Activated T-cell treated with anti-CD3 and anti-CD28 coated beads, Interleukin-2, amount 50 U/mL, for 4 hours (primary cell): ENCODE results near the gene RALGPS1. TPM values are rescaled to one million over a fixed set of nuclear protein-coding genes. Genes with fewer than 3 reads are reported as not detected.

Experiments
- ATAC-seq, 2 donors: fragments of 200-7000 bp; cut with Tn5 transposase; one replicate each; pipeline ENCODE4 v1.10.0; 2021
- DNase-seq: peaks from one replicate; pipeline ENCODE4 v3.0.0-alpha.2; 2020
- H3K27me3 Mint-ChIP-seq: one replicate; pipeline ENCODE4 v1.8.0; 2021; ENCODE audit warnings: low read depth, mixed read lengths
- H3K36me3 Mint-ChIP-seq: one replicate; pipeline ENCODE4 v1.8.0; 2022; ENCODE audit warnings: mixed read lengths; ENCODE audit not compliant: insufficient read depth
- H3K4me1 Mint-ChIP-seq: one replicate; pipeline ENCODE4 v1.8.0; 2021; ENCODE audit warnings: low read depth, mixed read lengths
- H3K4me3 Mint-ChIP-seq: one replicate; pipeline ENCODE4 v1.8.0; 2021; ENCODE audit warnings: mild to moderate bottlenecking, moderate library complexity, mixed read lengths
- H3K9me3 Mint-ChIP-seq: one replicate; pipeline ENCODE4 v1.8.0; 2021; ENCODE audit warnings: mixed read lengths
- total RNA-seq, 3 donors: library from RNA; stranded (reverse); gene quantifications; one replicate each; pipeline ENCODE4 v1.2.1, GENCODE V29; 2021

RALGPS1 gene
- total RNA-seq, 3 donors from 2014 or later: 0.51 to 1.2 (median 1.1) TPM

DNA sequence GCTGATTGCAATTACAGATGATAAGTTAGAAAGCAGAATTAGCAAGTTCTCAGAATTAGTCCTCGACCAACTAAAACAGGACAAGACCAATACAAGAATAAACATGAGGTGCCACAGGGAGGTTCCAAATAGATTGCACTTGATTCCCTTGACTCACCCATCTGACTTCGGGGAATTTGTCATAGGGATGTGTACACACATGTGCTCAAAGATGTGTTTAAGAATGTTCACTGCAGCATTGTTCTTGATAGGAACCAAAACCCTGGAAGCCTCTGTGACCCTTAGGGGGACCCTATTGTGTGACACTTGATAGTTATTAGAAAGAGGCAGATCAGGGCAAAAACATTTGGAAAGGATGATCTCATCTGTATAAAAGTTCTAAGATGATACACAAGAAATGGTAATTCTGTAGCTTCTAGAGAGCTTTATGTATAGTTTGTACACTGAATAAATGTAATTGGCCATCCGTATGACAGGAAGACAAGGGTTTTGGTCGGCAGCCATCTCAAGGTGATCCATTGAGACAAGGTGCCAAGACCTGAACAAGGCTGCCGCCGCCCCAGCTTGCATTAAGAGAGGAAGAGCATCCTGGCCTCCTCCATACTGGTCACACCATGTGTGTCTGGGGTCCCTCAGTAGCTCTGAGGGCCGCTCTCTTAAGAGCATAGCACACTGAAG lies 301.8 kb downstream of the RALGPS1 start:
- H3K9me3 Mint-ChIP-seq: no peaks in the 10 kb centered on the region
- no peak overlapping the region for H3K4me3 Mint-ChIP-seq
- peaks cover 4% of the 10 kb centered on the region for H3K4me1 Mint-ChIP-seq
- ATAC-seq: no peak
- peaks cover 3% of the 10 kb centered on the region for H3K27me3 Mint-ChIP-seq
- no peak for DNase-seq
- H3K36me3 Mint-ChIP-seq: no peaks in the 10 kb centered on the region

DNA sequence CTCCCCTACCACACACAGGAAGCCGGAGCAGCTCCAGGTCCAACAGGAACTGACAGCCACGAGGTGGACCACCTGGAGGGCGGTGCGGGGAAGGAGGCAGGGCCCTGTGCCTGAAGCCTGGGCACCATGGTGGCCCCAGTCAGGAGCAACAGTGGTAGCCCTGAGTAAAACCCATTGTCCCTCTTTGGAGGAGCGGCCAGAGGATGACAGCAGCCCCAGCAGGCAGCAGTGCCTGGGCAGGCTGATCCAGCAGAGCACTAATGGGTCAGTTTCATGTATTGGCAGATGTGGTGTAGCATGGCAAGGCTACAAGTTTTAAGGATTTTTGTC lies 302.3 kb downstream of the RALGPS1 start:
- Mint-ChIP-seq H3K27me3 (peaks cover 3% of the 10 kb centered on the region), H3K4me3 (no peak overlapping the region), H3K9me3 (no peaks in the 10 kb centered on the region), H3K36me3 (no peaks in the 10 kb centered on the region), H3K4me1 (peaks cover 9% of the 10 kb centered on the region)
- ATAC-seq: no peak
- no peak for DNase-seq

DNA sequence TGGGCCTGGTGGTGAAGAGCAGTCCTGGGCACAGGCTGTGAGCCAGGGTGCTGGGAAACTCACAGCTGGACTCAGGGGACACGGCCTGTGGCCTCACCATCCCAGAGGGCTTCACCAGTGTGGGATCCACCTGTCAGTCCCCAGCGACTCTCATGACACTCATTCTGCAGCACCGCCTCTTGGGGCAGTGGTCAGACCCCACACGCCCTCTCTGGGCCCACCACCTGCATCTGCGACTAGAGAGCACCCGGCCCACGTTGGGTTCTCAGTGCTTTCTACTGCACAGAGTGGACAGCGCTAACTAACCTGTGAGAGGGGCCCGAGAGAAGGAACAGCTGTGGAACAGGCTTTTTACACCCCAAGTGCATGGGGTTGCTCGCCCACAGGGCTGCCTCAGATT lies 304.2 kb downstream of the RALGPS1 start:
- DNase-seq (no peak), ATAC-seq (no peak)
- H3K27me3 Mint-ChIP-seq: peaks cover 3% of the 10 kb centered on the region
- H3K36me3 Mint-ChIP-seq: no peaks in the 10 kb centered on the region
- no peaks in the 10 kb centered on the region for H3K9me3 Mint-ChIP-seq
- peaks cover 19% of the 10 kb centered on the region for H3K4me1 Mint-ChIP-seq
- no peak overlapping the region for H3K4me3 Mint-ChIP-seq

DNA sequence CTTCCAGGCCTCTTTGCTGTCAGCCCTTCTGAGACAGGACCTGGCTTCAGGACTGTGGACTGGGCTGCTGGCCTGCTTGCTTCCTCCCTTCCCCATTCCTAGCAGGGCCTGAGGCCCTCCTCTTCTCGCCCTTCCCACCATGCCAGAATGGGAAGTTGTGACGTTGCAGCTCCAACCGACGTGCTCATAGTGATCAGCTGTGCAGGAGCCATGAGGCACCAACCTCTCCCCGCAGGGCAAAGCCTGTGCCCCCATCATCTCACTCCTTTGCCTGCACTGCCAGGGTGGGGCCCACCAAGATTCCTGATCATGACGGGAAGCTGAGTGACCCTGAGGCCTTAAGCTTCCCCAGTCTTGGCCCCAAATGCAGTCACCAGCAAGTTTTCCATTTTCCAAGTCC lies 304.9 kb downstream of the RALGPS1 start:
- H3K27me3 Mint-ChIP-seq: peaks cover 3% of the 10 kb centered on the region

DNA sequence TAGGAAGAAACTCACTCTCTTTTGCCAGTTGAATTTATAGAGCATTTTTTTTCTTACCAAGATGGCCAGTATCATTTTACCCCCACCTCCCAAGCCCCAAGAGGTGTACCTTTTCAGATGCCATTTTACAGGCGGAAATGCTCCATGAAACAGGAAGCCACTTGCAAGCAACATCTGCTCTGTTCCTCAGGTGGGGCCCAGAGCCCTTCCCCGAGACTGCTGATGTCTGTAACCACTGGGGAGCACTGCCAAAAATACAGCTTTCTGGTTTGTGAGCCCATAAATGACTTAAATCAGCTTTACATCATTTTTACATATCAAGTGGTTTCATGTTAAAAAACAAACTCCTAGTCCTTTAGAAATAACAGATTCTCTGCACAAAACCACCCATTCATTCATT lies 307.1 kb downstream of the RALGPS1 start:
- DNase-seq: no peak

More for the DNA sequence above, 304.9 kb downstream of the RALGPS1 start:
- H3K9me3 Mint-ChIP-seq: no peaks in the 10 kb centered on the region
- DNase-seq: no peak
- no peak for ATAC-seq
- H3K36me3 Mint-ChIP-seq: no peaks in the 10 kb centered on the region
- no peak overlapping the region for H3K4me3 Mint-ChIP-seq
- H3K4me1 Mint-ChIP-seq: peaks cover 23% of the 10 kb centered on the region

DNA sequence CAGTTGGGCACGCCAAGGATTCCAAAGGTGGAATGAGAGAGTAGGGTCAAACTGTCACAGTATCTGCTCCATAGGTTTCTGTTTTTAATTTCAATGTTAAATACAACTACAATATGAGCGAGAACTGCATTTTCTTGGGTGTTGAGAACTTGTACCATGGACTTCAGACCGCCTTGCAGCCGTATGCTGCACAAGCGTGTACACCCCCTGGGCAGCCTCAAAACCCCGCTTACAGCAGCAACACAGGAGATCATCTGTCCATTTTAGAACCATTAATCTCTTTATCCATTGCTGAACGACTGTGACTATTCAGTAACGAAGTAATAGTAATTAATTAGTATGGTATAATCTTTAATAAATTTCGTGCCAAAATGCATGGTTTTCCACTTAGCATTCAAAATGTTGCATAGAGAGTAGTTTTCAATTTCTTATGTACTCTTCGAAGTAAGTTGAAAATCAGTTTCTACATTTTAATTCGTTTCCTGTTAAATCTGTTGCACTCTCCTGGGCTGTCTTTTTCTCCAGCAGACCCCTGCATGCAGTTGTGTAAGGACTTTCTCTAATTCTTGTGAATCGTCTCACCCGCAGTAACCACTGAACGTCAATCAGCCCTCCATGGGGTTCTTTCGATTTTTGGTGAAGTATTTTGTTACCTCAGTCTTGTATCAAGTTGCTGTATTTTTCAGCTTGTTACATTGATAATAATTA lies 308.0 kb downstream of the RALGPS1 start:
- Mint-ChIP-seq H3K27me3 (no peaks in the 10 kb centered on the region), H3K36me3 (no peaks in the 10 kb centered on the region), H3K4me3 (no peak overlapping the region), H3K4me1 (peaks cover 30% of the 10 kb centered on the region), H3K9me3 (no peaks in the 10 kb centered on the region)
- ATAC-seq (no peak), DNase-seq (no peak)

More for the DNA sequence above, 307.1 kb downstream of the RALGPS1 start:
- Mint-ChIP-seq H3K9me3 (no peaks in the 10 kb centered on the region), H3K27me3 (no peaks in the 10 kb centered on the region), H3K36me3 (no peaks in the 10 kb centered on the region), H3K4me1 (peaks cover 30% of the 10 kb centered on the region), H3K4me3 (no peak overlapping the region)
- ATAC-seq: no peak

DNA sequence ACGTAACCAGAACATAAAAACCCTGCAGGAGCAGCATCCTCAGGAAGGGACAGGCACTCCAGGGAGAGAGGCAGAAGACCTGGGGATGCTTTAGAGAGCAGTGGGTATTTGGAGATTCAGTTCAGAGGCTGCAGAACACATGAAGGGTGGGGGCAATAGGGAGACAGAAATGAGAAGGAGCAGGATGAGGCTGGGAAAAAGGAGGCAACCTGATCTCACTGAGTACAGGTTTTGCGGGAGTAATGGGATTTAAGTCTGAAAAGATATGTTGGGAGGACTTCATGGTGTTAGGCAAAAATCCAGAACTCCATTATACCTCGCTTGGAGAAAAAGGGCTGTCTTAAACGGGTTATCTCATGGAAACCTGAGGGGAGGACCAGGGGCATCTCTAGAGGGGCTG lies 308.7 kb downstream of the RALGPS1 start:
- Mint-ChIP-seq H3K4me1 (peaks cover 30% of the 10 kb centered on the region), H3K4me3 (no peak overlapping the region), H3K27me3 (peaks cover 2% of the 10 kb centered on the region), H3K36me3 (no peaks in the 10 kb centered on the region), H3K9me3 (no peaks in the 10 kb centered on the region)
- DNase-seq: no peak
- no peak for ATAC-seq

DNA sequence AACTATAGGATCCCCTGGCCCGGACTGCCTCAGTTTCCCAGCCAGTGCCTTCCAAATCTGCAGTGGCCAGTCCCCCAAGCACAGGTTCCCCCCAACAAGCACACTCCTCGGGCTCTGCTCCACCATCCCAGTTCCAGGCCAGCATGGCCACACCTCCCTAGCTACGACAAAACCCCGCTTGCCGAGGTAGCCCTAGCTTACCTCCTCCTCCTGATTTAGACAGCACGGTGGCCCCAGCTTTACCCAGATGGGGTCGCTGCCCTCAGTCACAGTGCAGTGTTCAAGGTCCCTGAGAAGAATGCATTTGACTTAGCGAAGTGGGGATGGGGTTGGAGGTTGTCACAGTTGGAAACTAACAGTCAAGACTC lies 309.2 kb downstream of the RALGPS1 start:
- no peak for ATAC-seq
- Mint-ChIP-seq H3K4me3 (peak overlapping the region; percentile 77), H3K9me3 (no peaks in the 10 kb centered on the region), H3K4me1 (peaks cover 30% of the 10 kb centered on the region), H3K36me3 (no peaks in the 10 kb centered on the region), H3K27me3 (peaks cover 2% of the 10 kb centered on the region)
- no peak for DNase-seq

DNA sequence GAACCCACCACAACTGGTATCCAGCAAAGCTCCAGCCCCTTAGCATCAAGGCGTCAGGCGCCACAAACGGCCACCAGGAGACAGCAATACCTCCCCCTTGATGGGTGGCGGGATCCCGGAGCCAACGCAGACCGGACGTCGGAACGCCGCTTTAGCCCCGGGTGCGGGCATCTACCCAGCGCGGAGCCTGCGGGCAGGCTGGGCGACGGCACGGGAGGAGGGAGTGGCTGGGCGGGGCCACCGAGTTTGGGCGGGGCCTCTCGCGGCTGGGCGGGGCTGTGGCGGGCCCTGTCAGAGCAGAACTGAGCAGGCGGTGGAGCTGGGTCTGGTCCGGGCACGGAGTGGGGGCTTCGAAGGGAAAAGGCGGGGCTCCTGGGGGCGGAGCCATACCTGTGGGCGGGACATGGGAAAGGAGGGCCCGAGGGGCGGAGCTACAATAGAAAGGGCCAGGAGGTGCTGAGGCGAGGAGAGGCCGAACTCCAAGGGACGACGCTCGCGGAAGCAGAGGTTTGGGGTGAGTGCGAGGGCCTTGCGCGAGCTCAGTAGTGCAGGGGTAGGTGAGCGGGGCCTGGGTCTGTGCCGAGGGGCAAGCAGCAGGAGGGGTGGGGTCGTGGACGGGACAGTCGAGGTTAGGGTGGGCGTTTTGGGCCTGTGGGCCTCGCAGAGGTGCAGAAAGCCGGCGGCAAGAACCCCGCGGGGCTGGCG lies 309.7 kb downstream of the RALGPS1 start:
- Mint-ChIP-seq H3K4me3 (peak overlapping the region; percentile 77), H3K9me3 (no peaks in the 10 kb centered on the region), H3K4me1 (peaks cover 30% of the 10 kb centered on the region), H3K36me3 (no peaks in the 10 kb centered on the region), H3K27me3 (peaks cover 2% of the 10 kb centered on the region)
- DNase-seq (peak; percentile 84), ATAC-seq (peak; percentile 75)

DNA sequence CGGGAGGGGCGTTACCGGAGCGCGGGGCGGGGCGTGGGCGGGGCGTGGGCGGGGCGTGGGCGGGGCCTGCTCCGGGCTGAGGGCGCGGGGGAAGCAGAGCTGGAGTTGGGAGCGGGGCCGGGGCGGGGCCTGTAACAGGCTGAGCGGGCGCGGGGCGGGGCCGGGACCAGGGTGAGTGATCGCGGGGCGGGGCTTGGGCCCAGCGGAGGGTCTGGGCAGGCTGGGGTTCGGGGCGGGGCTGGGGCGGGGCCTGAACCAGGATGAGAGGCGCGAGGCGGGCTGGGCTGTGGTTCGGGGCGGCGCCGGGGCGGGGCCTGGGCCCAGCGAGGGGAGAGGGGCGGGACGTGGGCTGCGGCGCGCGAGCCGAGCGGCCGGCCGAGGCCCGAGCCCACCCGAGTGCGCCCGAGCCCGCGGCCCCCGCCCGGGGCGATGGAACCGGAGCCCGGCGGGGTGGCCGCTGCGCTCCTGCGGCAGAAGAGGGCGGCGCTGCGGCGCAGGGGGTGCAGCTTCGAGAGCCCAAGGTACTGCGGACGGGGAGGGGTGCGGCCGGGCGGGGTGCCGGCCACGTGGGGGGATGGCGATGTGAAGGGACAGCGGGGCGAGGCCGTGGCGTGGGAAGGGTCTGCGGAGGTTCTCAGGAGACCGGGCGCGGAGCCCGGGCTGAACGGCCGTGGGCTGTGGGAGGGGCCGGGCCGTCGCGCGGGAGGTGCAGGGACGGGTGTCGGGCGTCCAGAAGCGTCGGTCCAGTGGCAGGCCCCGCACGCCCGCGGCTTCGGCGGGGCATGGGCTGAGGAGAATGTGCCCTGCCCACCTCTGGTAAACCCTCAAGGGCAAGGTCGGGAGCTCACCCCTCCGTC lies 310.5 kb downstream of the RALGPS1 start:
- H3K4me3 Mint-ChIP-seq: peak overlapping the region; percentile 77
- ATAC-seq: peak; percentile 84 to 85
- H3K4me1 Mint-ChIP-seq: peaks cover 30% of the 10 kb centered on the region
- H3K9me3 Mint-ChIP-seq: no peaks in the 10 kb centered on the region
- DNase-seq: peak; percentile 95
- H3K27me3 Mint-ChIP-seq: peaks cover 5% of the 10 kb centered on the region
- no peaks in the 10 kb centered on the region for H3K36me3 Mint-ChIP-seq

DNA sequence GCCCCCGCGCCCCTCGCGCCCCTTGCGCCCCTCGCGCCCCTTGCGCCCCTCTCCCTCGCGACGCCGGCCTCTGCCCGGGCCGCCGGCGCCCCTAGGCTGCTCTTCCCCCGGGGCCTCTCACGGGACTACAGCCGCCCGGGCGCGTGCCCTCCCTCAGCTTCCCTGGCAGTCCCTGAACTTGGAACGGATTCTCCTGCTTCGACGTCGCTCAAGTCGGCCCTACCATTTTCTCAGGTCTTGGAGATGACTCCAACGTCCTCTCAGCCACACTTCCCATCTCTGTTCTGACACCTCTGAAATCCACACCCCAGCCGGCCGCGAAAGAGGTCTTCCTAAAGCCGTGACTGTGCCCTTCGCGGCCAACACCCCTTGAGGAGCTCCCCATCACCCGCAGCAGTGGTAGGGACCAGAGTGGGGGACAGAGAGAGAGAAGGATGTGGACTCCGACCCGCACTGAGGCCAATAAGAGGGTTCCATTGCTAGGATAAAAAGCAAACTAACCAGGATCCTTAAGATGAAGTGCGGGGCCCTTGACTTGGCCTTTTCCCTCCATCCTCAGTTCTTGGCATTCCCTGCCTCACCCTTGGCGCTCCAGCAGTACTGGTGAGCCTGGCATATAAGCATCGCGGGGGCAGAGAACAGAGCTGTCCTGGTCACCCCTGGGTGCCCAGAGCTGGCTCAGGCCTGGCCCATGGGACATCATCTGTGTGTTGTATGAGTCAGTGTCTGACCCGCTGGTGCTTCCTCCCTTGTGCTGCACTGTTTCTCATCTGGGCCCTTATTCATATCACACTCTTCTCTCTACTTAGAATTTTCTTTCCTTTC lies 311.4 kb downstream of the RALGPS1 start:
- no peak for DNase-seq

DNA sequence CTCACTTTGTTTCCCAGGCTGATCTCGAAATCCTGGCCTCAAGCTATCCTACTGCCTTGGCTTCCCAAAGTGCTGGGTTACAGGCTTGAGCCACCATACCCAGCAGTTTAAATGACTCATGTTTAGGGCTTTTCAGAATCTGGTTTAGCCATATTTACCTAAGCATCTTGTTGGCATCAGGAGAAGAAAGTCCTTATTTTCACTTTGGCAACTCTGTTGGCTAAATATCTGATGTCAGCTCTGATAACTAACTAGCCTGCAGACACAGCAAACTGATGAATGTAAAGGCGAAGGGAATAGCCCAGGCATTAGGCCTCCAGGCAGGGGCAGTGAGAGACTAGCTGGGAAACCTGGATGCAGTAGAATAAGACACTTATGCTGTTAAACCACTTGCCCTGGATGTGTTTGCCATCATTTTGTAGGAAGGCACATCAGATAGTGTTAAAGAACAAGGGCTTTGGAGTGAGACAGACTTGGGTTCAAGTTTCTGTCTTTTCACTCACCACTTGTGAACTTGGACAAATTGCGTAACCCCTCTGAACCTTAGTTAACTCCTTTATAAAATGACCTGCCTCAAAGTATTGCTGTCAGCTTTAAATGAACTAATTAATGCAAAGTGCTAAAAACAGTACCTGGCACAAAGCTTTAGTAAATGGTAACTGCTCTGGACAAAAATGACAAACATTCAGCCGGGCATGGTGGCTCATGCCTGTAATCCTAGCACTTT lies 315.3 kb downstream of the RALGPS1 start:
- ATAC-seq: no peak

More for the DNA sequence above, 311.4 kb downstream of the RALGPS1 start:
- H3K9me3 Mint-ChIP-seq: no peaks in the 10 kb centered on the region
- peaks cover 30% of the 10 kb centered on the region for H3K4me1 Mint-ChIP-seq
- peak overlapping the region; percentile 81 for H3K4me3 Mint-ChIP-seq
- ATAC-seq: no peak
- H3K36me3 Mint-ChIP-seq: no peaks in the 10 kb centered on the region
- H3K27me3 Mint-ChIP-seq: peaks cover 5% of the 10 kb centered on the region

DNA sequence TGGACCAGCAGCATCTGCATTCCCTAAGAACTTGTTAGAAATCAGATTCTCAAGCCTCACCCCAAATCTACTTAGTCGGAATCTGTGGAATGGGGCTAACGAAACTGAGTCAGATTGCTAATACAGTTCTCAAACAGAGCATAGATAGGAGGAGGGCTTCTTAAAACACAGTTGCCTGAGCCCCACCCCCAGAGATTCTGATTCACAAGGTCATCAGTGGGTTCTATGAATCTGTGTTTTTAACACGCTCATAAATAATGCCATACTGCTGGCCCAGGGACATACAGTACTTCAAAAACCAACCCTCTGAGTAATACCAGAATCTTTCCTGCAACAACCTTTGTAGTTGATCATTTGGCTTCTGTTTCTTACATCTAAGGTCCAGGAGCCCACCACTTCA lies 317.1 kb downstream of the RALGPS1 start:
- H3K4me1 Mint-ChIP-seq: peaks cover 1% of the 10 kb centered on the region
- H3K27me3 Mint-ChIP-seq: peaks cover 17% of the 10 kb centered on the region
- H3K36me3 Mint-ChIP-seq: no peaks in the 10 kb centered on the region
- ATAC-seq (no peak), DNase-seq (no peak)
- H3K9me3 Mint-ChIP-seq: no peaks in the 10 kb centered on the region
- H3K4me3 Mint-ChIP-seq: no peak overlapping the region

More for the DNA sequence above, 315.3 kb downstream of the RALGPS1 start:
- H3K4me3 Mint-ChIP-seq: no peak overlapping the region
- DNase-seq: no peak
- H3K27me3 Mint-ChIP-seq: peaks cover 17% of the 10 kb centered on the region
- H3K36me3 Mint-ChIP-seq: no peaks in the 10 kb centered on the region
- no peaks in the 10 kb centered on the region for H3K9me3 Mint-ChIP-seq
- peaks cover 10% of the 10 kb centered on the region for H3K4me1 Mint-ChIP-seq
